Measurements from ENCODE around the gene PRPF31. TPM values are rescaled to one million over a fixed set of nuclear protein-coding genes. Genes with fewer than 3 reads are reported as not detected.
"Not testable (repeated sequence)": the region's sequence is repeated elsewhere in the genome, so short reads cannot be mapped to it uniquely, and the experiment has no call there.

Gene PRPF31
- total RNA-seq, 1 donor from 2014 or later = 39.5 TPM

GRCh38 chr19:54096617-54097106, 18.9 kb upstream of the PRPF31 start:
- Histone ChIP-seq H3K27me3 (ENCODE audit: low read depth) (peaks cover 66% of the 10 kb centered on the region), H3K4me3 (peak overlapping the region; percentile 25), H3K36me3 (no peaks in the 10 kb centered on the region), H3K9me3 (replicated peaks) (no peaks in the 10 kb centered on the region), H3K4me1 (peaks cover 6% of the 10 kb centered on the region), H3K27ac (replicated peaks) (no peak overlapping the region)
- TF ChIP-seq CTCF (IDR thresholded peaks at IDR 0.05; ENCODE audit: borderline replicate concordance) = no peak
- intact Hi-C loops (cut with micrococcal nuclease) = no loop called here
- DNase-seq = no peak

GRCh38 chr19:54099190-54099902, 16.2 kb upstream of the PRPF31 start:
- Histone ChIP-seq H3K36me3 (no peaks in the 10 kb centered on the region), H3K27me3 (ENCODE audit: low read depth) (peaks cover 44% of the 10 kb centered on the region), H3K27ac (replicated peaks) (no peak overlapping the region), H3K4me3 (no peak overlapping the region), H3K9me3 (replicated peaks) (no peaks in the 10 kb centered on the region), H3K4me1 (peaks cover 29% of the 10 kb centered on the region)
- no peak for TF ChIP-seq CTCF (IDR thresholded peaks at IDR 0.05; ENCODE audit: borderline replicate concordance)
- DNase-seq = no peak
- intact Hi-C loops (cut with micrococcal nuclease) = no loop called here

DNA sequence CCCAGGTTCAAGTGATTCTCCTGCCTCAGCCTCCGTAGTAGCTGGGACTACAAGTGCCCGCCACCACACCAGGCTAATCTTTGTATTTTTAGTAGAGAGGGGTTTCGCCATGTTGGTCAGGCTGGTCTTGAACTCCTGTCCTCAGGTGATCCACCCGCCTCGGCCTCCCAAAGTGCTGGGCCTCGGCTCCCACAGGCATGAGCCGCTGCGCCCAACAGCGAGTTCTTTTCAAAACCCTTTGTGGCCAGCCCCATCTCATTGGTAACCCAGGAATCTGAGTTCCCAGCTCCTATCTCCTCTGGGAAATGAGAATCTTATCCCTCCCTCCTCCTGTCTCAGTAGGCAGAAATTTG, 15.7 kb upstream of the PRPF31 start:
- DNase-seq; H3K4me3 ChIP-seq; intact Hi-C loops (cut with micrococcal nuclease); H3K36me3 ChIP-seq; H3K9me3 ChIP-seq (replicated peaks); H3K27ac ChIP-seq (replicated peaks): not testable (repeated sequence)
- peaks cover 39% of the 10 kb centered on the region for H3K27me3 ChIP-seq (ENCODE audit: low read depth)
- H3K4me1 ChIP-seq = peaks cover 33% of the 10 kb centered on the region

DNA sequence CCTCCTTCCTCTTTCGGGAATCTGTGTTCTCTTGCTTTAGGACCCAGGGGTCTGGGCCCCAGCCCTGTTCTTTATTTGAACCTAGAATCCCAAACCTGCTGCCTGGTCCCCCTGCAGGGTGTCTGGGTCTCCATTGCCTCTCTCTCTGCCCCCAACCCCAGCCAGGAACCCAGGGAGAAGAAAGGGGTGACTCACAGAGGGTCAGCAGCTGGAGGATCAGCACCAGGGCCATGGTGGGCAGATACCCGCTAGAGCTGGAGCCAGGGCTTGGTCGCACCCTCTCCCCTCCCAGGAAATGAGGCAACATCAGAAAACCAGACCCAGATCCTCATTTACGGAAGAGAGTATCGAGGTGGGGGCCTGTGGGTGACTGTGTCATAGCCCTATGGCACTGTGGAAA, 15.0 kb upstream of the PRPF31 start, which contains the start of gene OSCAR:
Gene OSCAR (minus strand): TSS at position 243 of the 400 bp plus-strand sequence. CDS start 11 bp downstream, at position 232.
- Histone ChIP-seq H3K9me3 (replicated peaks) (no peaks in the 10 kb centered on the region), H3K27ac (replicated peaks) (no peak within 1 kb of the TSS), H3K4me1 (peaks cover 32% of the 10 kb centered on the region), H3K27me3 (ENCODE audit: low read depth) (peaks cover 32% of the 10 kb centered on the region), H3K4me3 (no peak within 1 kb of the TSS), H3K36me3 (peaks cover 9% of the 10 kb centered on the region)
- no peak for TF ChIP-seq CTCF (IDR thresholded peaks at IDR 0.05; ENCODE audit: borderline replicate concordance)
- DNase-seq = no peak
- intact Hi-C loops (cut with micrococcal nuclease) = no loop called here

DNA sequence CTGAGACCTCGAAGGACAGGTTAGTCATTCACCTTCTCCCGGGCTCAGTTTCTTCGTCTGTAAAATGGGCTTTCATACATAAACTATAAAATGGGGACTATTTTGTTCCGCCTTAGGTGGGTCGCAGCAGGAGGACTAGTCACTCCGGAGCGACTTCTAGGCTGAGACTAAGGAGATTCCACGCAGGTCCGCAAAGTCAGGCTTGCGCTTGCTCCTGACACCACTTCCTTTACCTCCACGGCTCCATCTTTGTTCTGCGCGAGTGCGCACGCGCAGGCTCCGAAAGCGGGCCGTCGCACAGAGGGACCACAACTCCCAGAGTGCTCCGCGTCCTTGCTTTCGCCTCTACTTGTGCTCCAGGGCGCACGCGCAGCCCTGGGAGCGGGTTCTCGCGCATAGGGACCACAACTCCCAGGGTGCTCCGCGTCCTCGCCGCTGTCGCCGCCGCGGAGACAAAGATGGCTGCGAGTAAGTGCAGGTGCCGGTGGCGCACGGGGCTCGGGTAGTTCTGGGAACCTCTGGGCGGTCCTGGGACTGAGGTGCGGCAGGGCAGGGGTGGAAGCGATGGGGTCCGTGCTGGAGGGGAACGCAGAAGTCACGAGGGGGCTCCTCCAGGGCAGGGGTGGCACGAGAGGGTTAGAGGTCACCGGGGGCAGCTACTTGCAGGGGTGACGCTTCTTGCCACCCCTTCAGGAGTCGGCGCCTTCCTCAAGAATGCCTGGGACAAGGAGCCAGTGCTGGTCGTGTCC, 13.0 kb upstream of the PRPF31 start, which contains the start of gene NDUFA3:
Gene NDUFA3 (plus strand): TSS at position 435 of the 749 bp plus-strand sequence. CDS start 24 bp downstream, at position 459.
- no peak for TF ChIP-seq CTCF (IDR thresholded peaks at IDR 0.05; ENCODE audit: borderline replicate concordance)
- H3K27ac ChIP-seq (replicated peaks) = peak within 1 kb of the TSS; percentile 86
- peaks cover 29% of the 10 kb centered on the region for H3K36me3 ChIP-seq
- H3K9me3 ChIP-seq (replicated peaks) = no peaks in the 10 kb centered on the region
- peaks cover 27% of the 10 kb centered on the region for H3K4me1 ChIP-seq
- peak within 1 kb of the TSS; percentile 91 for H3K4me3 ChIP-seq
- DNase-seq = peak; percentile 98
- peaks cover 15% of the 10 kb centered on the region for H3K27me3 ChIP-seq (ENCODE audit: low read depth)
- intact Hi-C loops (cut with micrococcal nuclease) = no loop called here
